NCI-H774 (cell line): ENCODE data around the gene ESPNL.

Source experiments
- DNase-seq: peaks from one replicate; lab custom pipeline; 2025; lab: John Stamatoyannopoulos, UW

The ESPNL gene

DNA sequence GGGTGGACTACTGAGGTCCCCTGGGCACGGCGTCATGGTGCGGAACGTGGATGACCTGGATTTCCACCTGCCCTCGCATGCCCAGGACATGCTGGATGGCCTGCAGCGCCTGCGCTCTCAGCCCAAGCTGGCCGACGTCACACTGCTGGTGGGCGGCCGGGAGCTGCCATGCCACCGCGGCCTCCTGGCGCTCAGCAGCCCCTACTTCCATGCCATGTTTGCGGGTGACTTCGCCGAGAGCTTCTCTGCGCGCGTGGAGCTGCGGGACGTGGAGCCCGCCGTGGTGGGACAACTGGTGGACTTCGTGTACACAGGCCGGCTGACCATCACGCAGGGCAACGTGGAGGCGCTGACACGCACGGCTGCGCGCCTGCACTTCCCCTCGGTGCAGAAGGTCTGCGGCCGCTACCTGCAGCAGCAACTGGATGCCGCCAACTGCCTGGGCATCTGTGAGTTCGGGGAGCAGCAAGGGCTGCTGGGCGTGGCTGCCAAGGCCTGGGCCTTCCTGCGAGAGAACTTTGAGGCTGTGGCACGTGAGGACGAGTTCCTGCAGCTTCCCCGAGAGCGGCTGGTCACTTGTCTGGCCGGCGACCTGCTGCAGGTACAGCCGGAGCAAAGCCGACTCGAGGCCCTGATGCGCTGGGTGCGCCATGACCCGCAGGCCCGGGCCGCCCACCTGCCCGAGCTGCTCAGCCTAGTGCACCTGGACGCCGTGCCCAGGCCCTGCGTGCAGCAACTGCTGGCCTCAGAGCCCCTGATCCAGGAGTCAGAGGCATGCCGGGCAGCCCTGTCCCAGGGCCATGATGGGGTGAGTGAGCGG is 40.8 kb downstream of the ESPNL start:
- no peak for DNase-seq

DNA sequence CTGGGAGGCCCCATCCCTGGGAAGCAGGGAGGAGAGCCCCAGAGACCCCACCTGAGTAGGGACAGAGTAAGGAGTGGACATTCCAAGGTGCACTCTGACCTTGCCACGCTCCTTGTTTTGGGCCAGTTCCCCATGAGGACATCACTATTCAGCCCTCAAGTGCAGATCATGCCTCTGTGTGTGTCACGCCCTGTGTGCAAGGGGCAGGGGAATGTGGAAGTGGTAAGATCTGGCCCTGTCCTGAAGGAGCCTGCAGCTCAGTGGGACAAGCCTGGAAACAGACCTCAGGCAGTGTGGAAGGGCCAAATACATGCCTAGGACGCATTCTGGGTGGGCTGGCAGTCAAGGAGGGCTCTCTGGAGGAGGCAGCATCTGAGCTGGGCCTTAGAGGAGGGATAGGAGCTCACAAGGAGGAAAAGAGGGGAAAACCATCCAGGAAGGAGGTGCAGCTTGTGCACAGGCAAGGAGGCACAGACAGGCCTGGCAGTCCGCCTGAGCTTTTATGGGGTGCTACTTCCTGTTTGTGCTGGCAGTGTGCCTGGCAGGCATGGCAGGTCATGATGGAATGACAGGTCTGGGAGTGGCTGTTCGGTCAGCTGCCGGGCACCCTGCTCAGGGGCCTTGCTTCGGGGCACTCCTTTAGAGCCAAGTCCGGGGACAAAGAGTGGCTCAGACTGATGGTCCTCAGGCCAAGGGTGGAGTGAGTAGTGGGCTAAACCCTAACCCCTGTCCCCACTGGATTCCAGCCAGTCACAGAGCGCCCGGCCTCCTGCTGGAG is 41.6 kb downstream of the ESPNL start:
- DNase-seq = peak; percentile 34

DNA sequence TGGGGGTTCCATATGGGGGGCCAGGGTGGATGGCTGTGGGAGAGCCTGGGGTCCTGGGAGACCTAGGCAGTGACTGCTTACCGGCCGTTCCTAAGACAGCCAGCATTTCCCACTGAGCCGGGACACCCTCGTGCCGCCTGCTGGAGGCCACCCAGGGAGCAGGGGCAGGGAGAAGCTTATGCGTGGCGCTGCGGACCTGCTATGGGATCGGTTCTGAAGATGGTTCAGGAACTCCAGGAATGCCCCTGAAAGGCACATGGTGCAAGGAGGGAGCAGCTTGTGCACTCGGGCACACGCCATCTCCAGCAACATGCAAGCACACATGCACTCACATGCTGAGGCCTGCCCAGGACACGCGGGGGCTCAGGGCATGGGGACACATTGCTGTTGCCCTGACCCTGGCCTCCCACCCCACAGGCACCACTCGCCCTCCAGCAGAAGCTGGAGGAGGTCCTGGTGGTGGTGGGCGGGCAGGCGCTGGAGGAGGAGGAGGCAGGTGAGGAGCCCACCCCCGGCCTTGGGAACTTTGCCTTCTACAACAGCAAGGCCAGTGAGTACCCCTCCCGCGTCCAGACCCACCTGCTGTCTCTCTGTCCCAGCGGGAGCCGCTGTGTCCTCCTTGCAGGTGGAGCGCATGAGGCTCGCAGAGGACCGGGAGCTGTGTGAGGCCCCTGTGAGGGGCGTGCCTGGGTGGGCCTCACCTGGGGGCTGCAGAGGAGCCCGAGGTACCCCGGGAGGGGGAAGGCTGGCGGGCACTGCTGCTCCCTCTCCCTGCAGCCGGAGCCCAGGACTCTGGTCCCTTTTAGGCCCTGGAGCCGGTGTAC is 42.5 kb downstream of the ESPNL start:
- no peak for DNase-seq

DNA sequence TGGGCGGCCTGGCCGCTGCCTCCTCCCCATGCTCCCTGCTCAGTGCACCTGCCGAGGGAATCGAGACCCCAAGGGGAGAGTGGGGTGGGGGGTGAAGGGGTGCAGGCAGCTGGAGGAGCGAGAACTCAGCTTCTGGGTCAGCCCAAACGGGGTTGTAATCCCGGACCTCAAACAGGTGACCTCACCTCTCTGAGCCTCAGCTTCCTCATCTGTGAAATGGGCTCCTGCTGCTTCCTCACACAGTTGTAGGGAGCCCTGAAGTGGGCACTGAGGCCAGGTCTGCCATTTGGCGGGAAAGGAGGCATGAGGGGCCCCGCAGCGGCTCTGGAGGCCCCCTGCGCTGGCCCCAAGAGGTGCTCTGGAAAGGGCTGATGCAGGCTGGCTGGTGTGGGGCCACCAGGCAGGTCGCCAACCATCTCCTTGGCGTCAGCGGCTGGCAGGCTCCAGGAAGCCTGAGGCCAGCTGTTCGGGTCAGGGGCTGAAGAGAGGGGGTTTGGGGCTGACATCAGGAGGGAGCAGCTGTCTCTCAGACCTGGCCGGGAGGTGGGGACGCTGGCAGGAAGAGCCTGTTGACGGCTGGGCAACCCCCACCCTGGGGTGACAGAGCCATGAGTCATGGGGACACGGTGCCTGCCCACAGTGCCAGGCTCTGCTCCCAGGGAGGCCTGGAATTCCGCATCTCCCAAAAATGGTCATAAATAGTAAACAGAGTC is 43.3 kb downstream of the ESPNL start:
- DNase-seq = no peak

DNA sequence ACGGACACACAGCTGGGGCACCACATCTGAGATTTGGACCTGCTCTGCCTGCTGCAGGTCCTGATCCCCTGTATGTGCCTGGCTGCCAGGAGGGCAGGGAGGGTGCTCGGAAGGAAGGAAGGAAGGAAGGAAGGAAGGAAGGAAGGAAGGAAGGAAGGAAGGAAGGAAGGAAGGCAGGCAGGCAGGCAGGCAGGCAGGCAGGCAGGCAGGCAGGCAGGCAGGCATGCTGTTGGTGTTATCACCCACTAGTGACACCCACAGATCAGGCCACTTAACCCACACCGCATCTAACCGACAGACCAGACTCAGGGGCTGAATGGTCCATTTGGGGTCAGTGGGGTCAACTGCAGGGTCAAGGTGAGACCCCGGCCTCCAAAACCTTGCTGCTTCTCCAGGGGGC is 44.1 kb downstream of the ESPNL start:
- no peak for DNase-seq

DNA sequence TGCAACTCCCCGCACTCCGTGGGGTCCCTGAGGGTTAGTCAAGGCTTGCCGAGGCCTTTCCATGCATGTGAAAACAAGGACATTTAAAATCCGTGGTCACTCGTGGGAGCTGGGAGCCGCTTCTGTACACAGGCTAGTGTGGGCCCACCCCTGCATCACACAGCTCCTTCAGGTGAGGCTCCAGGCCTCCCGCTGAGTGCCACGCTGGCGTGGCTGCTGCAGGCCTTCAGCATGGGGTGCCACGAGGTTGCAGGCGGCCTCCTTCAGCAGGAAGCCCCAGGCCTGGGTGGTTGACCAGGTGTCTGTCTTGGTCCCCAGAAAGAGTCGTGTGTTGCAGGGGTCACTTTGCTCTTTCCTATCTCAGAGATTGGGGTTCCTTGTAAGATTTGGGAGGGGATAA is 44.9 kb downstream of the ESPNL start:
- no peak for DNase-seq

DNA sequence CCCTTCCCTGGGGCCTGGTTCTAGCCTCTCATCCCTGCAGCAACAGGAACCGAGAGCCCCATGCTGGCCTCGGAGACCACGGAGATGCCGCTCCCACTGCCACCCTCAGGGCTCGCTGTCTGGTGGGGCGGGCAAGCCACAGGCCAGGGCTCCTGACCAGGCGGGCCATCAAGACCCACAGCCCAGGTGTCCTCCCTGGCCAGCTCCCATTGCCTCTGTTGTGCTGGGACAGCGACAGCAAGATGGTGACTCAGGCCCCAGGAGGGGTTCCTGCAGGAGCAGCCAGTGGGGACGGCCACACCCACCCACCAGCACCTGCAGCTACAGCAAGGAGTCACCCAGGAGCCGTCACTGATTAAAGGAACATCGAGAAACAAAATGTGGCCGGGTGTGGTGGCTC is 45.7 kb downstream of the ESPNL start:
- DNase-seq = no peak

DNA sequence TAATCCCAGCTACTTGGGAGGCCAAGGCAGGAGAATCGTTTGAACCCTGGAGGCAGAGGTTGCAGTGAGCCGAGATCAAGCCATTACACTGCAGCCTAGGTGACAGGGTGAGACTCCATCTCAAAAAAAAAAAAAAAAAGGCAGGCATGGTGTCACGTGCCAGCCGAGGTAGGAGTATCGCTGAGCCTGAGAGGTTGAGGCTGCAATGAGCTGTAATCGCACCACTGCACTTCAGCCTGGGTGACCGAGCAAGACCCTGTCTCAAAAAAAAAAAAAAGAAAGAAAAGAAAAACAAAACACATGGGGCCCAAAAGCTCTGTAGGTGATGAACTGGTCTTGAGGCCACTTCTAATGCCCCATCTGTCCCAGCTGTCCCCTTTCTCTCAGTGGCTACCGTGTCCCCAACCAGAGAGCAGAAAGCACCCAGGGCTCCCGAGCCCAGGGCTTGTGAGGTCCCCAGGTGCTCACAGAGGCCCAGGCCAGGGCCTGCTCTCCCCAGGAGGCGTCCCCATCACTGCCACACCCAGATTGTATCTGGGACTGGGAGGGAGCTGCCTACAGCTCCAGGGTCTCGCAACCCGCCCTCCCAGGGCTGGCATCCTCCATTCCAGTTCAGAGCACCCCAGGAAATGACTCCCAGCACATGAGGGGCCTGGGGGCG is 46.9 kb downstream of the ESPNL start:
- DNase-seq = no peak

DNA sequence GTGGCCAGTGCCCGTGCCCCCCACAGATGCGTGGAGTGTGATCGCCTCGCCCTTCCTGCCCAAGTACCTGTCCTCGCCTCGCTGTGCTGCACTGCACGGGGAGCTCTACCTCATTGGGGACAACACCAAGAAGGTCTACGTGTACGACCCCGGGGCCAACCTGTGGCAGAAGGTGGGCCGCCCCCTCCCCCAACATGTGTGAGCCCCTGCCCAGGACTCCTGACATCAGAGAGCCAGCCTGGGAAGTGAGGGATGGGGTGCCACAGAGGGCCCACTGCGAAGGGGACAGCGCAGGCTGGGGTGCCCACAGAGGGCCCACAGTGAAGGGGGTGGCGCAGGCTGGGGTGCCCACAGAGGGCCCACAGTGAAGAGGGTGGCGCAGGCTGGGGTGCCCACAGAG is 48.8 kb downstream of the ESPNL start:
- DNase-seq = no peak

DNA sequence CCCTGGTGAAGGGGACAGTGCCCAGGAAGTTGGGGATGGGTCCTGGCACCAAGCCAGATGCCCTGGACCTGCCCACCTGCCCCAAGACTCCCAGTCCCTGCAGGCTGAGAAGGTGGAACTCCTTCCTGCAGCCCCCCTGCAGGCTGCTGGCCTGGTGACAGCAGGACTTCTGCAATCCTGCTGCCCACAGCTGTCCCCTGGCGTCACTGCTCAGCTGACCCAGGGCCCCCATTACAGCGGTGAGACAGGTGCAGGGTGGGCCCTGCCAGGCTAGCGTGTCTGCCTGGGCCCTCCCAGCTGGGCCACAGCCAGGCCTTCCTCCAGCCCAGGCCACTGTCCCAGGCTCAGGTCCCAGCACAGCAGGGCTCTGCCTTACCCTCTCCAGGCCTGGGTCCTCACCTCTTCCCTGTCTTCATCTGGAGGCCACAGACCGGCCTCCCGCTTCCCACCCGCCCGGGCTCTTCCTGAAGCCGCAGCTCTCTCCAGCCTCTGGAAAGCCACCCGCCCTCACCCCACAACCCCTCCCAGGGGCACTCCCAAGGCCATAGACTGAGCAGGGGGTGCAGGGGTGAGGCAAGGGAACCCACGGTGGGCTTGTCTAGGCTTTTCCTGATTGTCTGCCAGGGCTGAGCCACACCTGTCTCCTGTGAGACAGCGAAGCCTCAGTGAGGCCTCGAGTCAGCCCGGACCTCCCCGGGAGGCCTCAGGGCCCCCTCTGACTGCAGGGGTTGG is 49.9 kb downstream of the ESPNL start:
- DNase-seq = no peak

DNA sequence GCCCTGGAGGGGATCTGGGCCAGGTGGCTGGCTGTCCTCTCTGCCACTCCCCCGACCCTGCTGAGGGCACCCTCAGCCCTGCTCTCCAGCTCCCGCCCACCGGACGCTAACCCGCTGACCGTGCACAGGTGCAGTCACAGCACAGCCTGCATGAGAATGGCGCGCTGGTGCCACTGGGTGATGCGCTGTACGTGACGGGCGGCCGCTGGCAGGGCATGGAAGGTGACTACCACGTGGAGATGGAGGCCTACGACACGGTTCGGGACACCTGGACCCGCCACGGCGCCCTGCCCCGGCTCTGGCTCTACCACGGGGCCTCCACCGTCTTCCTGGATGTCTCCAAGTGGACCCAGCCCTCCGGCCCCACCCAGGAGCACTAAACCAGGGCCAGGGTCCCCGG is 50.5 kb downstream of the ESPNL start:
- DNase-seq = no peak

DNA sequence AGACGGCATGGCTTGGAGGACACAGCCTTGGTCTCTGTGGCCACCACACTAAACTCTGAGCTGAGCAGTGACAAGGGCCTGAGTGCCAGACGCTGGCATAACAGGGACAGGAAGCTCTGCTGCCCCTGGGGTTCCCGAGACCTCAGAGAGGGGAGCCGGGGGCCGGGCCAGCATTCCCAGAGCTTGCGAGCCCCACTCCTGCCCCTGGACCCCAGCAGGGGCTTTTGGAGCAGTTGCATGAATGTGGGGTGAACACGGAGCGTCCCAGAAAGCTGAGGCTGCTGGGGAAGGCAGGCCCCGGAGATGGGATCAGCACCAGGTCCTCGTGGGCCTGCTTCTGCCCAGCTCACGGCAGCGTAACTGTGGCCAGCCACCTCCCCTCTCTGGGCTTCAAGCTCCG is 51.1 kb downstream of the ESPNL start:
- DNase-seq = no peak

DNA sequence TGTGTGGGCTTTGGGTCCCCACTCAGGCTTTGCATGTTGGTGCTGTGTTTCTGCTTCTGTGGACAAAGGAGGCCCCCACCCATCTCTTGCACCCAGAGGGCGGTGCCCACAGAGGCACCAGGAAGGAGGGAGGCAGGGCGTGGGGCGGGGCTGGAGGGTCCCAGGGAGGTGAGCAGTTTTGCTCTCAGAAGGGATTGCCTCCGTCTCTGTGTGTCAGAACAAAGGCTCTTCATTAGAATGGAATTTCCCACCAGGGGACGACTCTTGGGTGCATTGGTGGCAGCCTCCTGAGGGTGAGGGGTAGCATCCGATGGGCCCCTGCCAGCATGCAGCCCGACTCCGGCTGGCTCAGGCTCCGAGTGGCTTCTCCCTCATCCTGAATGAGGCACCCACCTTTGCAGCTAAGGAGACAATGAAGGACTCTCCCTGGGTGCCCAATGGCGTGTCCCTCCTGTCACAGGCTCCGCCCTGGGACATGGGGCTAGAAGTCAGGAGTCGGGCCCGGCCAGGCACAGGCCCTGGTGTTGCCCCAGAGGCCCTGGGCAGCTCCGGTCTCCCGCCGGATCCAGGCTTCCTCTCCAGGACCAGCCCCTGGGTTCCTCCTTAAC is 51.6 kb downstream of the ESPNL start:
- no peak for DNase-seq

DNA sequence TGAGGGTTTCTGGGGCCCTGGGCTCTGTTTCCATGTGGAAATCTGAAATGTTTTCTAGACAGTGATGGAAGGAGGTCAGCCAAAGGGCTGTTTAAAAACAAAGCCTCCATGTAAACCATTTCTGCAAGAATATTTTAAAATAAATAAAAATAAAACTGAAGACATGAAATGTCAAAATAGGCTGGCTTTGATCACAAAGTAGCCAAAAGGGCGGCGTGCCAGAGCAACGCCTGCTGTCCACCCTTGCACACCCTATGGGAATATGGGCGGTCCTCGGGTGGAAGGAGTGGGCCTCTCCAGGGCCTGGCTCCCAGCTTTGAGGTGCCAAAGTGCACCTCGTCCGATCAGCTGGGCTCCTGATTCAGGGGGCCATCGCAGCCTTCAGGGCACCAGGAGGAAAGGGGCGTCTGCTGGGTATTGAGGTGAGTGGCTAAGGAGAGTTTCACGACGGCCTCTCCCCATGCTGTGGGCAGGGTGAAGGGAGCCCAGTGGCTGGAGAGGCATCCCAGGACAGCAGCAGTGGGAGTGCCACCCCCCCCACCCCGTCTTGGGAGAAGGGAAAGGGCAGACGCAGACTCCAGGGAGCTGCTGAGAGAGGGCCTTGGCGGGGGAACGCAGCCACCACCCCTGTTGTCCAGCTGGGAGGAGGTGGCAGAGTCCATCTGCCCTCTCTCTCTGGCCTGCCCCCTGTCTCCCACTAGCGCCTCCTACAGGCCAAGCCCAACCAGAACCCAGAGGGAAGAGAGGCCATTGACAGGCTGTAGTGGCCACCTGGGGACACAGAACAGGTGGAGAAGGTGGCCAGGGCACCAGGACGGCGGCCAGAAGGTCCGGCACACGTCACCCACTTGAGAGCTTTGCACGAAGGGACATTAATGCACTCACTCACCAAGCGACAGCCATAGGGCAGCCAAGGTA is 52.9 kb downstream of the ESPNL start:
- no peak for DNase-seq

DNA sequence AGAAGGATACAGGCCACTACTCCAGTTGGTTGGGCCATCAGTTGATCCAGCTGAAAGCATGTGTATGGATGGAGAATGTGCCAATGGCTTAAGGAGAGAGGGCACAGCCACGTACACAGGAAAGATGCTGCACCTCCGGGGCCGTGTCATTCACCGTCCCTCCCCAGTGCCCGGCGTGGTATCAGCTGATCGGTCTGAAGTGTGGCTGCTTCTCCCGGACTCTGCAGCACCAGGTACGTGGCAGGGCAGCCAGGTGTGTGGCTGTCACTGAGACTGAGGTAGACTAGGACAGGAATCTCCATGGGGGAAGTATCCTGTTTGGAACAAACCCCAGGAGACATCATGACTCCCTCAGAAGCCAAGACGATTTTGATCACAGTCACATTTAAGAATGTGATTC is 54.4 kb downstream of the ESPNL start:
- DNase-seq = no peak

DNA sequence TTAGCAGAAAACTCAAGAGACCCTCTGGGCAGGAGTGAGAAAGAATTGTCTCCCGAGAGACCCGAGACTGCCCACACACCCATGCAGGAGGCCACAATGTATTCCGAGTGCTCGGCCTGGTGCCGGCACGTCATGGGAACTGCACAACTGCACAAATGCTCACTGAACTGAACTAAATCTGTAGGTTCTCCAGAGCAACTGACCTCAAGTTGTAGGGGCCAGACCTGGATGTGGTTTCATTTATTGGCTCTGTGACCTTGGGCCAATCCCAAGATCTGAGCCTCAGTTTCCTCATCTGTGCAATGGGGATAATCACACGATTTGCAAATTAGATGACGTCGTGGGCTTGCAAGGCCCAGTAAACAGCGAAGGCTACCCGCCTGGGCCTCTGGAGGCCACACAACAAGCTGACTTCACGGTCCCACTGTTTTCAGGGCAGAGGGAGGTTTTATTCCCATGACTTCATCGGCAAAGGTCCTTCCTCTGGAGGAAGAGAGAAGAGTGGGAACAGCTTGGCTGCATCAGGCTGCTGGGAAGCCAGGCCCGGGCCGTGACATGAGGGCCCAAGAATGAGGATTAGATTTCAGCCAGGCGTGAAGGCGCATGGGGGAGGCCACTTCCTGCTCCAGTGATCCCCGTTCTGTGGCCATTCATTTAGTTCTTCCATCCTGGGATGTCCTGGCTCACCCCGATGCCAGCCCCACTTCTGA is 55.1 kb downstream of the ESPNL start:
- no peak for DNase-seq

DNA sequence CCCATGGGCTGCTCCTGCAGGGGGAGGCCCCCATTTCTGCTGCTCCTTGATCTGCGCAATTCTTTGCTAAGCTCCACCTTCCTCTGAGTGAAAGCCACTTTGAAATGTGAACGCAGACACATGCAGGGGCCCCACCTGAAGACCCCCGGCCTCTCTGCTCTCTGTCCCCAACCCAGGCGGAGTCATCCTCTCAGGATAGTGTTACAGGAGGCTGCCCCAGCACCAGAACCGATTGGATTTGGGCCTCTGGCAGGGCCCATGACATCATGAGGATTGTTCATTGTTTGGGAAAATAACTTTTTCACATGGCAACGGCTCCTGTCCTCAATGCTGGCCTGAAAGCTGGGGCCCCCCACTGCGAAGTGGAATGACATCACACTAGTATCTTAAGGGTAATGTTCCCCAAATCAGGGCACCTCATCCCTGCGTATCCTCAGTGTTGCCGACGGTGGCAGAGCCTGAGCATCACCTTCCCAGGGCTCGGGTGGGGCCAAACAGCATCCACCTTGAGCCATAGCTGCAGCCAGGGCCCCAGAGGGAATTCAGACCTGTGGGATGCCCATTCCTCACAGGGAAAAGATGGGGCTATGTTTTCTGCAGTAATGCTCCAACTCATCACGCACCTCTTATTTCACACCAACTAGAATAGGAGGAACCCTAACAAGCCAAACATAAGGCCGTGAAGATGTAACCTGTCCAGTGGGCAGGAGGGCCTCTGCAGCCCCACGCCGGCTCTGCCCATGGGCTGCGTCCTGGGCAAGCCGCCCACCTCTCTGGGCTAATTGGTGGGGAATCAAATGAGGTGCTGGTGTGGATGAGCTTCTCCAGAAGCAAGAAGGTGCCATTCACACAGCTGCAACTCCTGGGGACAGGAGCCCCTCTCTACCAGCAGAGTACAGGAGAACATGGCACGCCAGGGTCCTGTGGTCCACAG is 55.9 kb downstream of the ESPNL start:
- DNase-seq = no peak
